ENCODE results near the gene KIAA1328. TPM values are rescaled to one million over a fixed set of nuclear protein-coding genes. Genes with fewer than 3 reads are reported as not detected.
"Not testable (repeated sequence)": the region's sequence is repeated elsewhere in the genome, so short reads cannot be mapped to it uniquely, and the experiment has no call there.

Gene KIAA1328
- polyA plus RNA-seq, 1 donor = 5.7 TPM

- DNase-seq (ENCODE audit: low read depth) = no peak
These were observed 58.2 kb downstream of the KIAA1328 start for GRCh38 chr18:36887114-36887513.

- no peak for DNase-seq (ENCODE audit: low read depth)
These were observed 58.9 kb downstream of the KIAA1328 start for GRCh38 chr18:36887864-36888263.

DNA sequence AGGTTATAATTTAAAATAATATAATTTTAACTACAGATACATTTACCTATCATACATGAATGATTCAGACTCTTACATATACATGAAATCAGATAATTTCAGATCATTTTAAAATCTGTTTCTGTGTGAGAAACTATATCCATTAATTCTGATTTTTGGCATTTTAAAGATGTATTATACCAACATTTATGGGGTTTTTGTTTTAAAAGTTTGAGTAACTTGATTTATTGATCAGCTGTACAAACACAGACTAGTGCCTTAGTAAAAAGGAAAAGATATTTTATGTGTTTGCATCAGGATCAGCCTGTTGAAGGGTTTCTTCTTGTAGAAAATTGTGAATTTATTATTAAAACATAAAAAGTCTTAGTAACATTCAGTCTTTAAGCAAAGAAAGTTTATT lies 59.9 kb downstream of the KIAA1328 start:
- DNase-seq (ENCODE audit: low read depth) = no peak

- no peak for DNase-seq (ENCODE audit: low read depth)
These were observed 60.4 kb downstream of the KIAA1328 start for GRCh38 chr18:36889321-36889720.

DNA sequence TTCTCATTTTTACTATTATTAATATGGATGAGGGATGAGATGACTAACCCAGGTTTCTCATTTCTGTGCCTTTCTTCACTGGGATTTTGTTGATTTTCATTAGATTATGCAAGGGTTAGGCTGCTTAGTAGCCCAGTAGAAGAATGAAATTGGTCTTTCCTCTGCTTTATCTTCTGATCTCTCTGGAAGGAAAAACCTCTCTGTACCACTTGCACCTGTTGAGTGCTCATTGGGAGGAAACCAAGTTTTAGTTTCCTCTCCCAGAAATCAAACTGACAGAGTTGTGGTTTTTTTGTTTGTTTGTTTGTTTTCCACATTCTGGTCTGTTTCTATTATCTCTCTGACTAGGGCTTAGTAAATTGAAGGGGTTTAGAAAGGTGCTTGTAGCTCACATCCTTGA lies 60.8 kb downstream of the KIAA1328 start:
- no peak for DNase-seq (ENCODE audit: low read depth)

- no peak for DNase-seq (ENCODE audit: low read depth)
These were observed 61.7 kb downstream of the KIAA1328 start for GRCh38 chr18:36890598-36890997.

DNA sequence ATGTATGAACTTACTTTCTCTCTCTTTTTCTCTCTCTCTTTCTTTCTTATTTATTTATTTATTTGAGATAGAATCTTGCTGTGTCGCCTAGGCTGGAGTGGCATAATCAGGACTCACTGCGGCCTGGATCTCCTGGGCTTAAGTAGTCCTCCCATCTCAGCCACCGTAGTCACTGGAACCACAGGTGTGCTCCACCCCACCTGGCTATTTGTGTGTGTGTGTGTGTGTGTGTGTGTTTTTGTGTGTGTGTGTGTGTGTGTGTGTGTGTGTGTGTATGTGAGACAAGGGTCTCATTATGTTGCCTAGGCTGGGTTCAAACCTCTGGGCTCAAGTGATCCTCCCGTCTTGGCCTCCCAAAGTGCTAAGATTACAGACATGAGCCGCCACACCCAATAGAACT lies 64.3 kb downstream of the KIAA1328 start:
- no peak for DNase-seq (ENCODE audit: low read depth)

DNA sequence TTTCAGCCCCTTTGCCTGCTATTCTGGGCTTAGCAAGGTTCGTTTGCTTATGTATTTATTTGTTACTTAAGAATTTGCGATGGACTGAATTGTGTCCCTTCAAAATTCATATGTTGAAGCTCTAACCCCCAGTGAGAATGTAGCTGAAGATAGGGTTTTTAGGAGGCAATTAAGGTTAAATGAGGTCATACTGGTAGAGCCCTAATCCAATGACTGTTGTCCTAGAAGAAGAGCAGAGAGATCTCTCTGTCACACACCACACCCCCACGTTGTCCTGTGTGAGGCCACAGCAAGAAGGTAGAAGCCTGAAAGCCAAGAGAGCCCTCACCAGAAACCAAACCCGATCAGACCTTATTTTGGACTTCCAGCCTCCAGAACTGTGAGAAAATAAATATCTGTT lies 66.7 kb downstream of the KIAA1328 start:
- no peak for DNase-seq (ENCODE audit: low read depth)

- DNase-seq (ENCODE audit: low read depth) = no peak
These were observed 68.3 kb downstream of the KIAA1328 start for GRCh38 chr18:36897253-36897652.

GRCh38 chr18:36899289-36899688 lies 70.4 kb downstream of the KIAA1328 start:
- no peak for DNase-seq (ENCODE audit: low read depth)

DNA sequence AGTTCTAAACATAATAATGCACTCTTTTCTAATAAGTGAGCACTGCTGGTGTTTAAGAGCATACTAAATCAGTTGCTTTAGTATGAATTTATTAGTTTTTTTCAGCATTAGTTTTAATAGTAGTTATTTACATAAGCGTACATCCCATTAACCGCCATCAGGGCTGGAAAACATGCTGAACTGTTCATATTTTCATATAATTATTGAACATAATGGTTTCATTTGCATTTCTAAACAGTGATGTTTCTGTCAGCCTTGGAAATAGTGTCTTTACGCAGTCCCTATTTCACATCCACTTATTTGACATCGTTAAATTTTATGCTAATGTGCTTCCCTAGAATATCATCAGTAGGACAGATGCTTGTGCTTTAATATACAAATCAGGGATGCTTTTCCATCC lies 71.5 kb downstream of the KIAA1328 start:
- DNase-seq (ENCODE audit: low read depth) = no peak

GRCh38 chr18:36901277-36901701 lies 72.4 kb downstream of the KIAA1328 start:
- DNase-seq (ENCODE audit: low read depth) = no peak

- no peak for DNase-seq (ENCODE audit: low read depth)
These were observed 74.4 kb downstream of the KIAA1328 start for GRCh38 chr18:36903215-36903928.

- DNase-seq (ENCODE audit: low read depth) = no peak
These were observed 76.6 kb downstream of the KIAA1328 start for GRCh38 chr18:36905571-36905970.

GRCh38 chr18:36909282-36909681 lies 80.4 kb downstream of the KIAA1328 start:
- not testable (repeated sequence) for DNase-seq (ENCODE audit: low read depth)

- no peak for DNase-seq (ENCODE audit: low read depth)
These were observed 84.0 kb downstream of the KIAA1328 start for GRCh38 chr18:36912887-36913286.

GRCh38 chr18:36917907-36918306 lies 89.0 kb downstream of the KIAA1328 start:
- DNase-seq (ENCODE audit: low read depth) = no peak

- DNase-seq (ENCODE audit: low read depth) = no peak
These were observed 100.7 kb downstream of the KIAA1328 start for GRCh38 chr18:36929601-36930000.

- DNase-seq (ENCODE audit: low read depth) = no peak
These were observed 102.2 kb downstream of the KIAA1328 start for GRCh38 chr18:36931106-36931505.

DNA sequence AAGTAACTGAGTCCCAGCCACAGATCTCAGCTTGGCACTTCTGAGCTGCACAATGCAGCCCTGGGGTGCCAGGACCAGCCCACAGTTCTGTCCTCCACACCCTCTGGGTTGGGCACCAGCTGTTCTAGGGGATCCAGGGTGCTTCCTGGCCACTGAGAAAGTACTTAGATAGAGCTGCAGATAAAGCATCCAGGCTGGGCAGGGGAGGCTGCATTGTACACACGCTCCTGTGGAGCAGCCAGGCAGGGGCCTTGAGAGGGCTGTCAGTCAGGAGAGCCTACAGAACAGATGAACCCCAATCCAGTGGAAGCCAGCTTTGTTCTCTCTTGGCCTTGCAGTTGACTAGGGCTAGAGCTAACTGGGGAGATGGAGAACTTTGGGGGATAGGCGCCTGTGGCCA lies 104.6 kb downstream of the KIAA1328 start:
- DNase-seq (ENCODE audit: low read depth) = no peak

DNA sequence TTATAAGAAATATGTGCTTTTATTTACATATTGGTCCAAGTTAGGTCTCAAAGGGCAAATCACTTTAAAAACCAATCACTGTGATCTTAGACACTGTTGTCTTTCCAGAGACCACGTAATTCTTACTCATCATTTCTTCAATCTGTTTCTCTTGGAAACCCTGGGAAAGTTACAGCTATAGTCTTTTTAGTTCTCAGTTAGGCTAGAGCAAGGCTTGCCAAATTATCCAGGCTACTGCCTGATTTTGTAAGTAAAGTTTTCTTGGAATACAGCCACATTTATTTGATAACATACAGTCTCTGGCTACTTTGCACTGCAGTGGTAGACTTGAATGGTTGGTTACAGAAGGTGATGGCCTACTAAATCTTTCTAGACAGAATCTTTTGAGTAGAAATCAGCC lies 106.0 kb downstream of the KIAA1328 start:
- DNase-seq (ENCODE audit: low read depth) = no peak

DNA sequence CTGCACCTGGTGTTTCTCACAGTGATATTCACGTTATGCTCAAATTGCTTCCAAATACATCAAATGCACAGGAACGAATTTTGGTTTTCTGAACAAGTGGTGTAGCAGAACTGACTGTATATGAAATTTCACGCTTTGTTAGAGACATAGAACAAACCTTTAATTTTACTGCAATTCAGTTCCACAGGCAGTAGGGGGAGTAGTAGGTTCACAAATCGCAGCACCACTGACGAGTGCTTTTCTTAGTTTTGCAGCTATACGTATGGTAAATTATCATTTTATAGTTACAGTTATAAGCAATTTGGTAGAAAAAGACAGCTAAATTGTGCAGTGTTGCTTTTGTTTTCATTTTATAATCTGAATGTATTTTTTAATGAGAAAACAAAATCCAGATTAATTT lies 113.3 kb downstream of the KIAA1328 start:
- DNase-seq (ENCODE audit: low read depth) = no peak

DNA sequence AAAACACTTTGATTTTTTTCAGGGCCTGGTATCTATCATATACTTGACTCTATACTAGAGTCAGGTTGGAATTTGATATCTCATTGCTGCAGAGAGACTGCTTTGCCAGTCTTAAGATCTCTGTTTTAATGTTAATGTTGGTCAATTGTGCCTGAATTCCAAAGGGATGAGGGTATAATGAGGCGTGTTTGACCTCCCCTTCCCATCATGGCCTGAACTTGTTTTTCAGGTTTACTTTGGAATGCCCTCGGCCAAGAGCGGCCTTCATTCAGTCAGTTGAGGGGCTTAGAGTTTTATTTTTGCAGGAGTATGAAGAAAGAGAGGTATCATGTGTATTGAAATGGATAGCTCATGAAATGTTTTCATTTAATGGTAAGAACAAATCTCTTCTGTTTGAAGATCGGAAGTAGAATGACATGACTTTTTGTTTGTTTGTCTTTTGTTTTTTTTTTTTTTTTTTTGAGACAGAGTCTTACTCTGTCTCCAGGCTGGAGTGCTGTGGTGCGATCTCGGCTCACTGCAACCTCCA lies 119.0 kb downstream of the KIAA1328 start:
- DNase-seq (ENCODE audit: low read depth) = no peak

DNA sequence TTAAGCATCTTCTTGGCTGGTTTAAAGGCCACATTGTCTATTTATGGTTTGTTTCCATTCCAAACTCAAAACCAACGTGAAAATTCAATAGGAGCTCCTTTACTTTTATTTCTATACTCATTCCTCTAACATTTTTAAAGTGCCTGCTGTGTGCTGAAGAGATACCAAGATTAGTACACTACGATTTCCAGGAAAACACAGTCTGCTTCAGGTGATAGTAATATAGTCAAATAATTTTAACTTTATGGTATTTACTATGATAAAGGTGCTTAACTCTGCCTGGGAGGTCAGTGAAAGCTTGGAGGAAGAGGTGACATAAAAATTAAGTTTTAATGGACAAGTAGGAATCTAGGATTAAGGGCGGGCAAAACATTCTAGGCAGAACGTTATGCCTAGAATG lies 121.4 kb downstream of the KIAA1328 start:
- DNase-seq (ENCODE audit: low read depth) = no peak

Data from forelimb muscle (tissue), 1 donor.